Body of pancreas (tissue), 4 donors: ENCODE measurements around the gene PRMT3. TPM values are rescaled to one million over a fixed set of nuclear protein-coding genes. Genes with fewer than 3 reads are reported as not detected.
"Not testable (repeated sequence)": the region's sequence is repeated elsewhere in the genome, so short reads cannot be mapped to it uniquely, and the experiment has no call there.

Experiments
- ATAC-seq: fragments of 150-250 bp; one replicate; pipeline ENCODE4 v1.9.1; 2016
- DNase-seq, 4 donors: peaks; one replicate each; pipeline ENCODE4 v3.0.0-alpha.2; 2019
- H3K27ac ChIP-seq, 4 donors: fragments of 200-600 bp; sonication (generic); 1 replicate in 3 of 4; 2 replicates in 1 of 4; pipeline versions ENCODE4 v1.5.1 to v1.6.1; 2016 to 2019; ENCODE audit warnings: mild to moderate bottlenecking in 1 of 4, mixed read lengths in 1 of 4, moderate library complexity in 1 of 4
- H3K27me3 ChIP-seq, 2 donors: fragments of 200-600 bp; sonication (generic); one replicate each; pipeline ENCODE4 v1.6.0; 2016; ENCODE audit warnings: mild to moderate bottlenecking in 1 of 2
- H3K36me3 ChIP-seq, 2 donors: fragments of 200-600 bp; sonication (generic); replicated peaks in 1 of 2; 2 replicates each; pipeline ENCODE4 v1.5.1; 2016; ENCODE audit warnings: low read depth in 2 of 2; ENCODE audit not compliant: insufficient read depth in 1 of 2
- H3K4me1 ChIP-seq: fragments of 200-600 bp; sonication (generic); one replicate; pipeline ENCODE4 v1.6.0; 2016
- H3K4me3 ChIP-seq, 2 donors: fragments of 200-600 bp; sonication (generic); 1 replicate in 1 of 2; 2 replicates in 1 of 2; pipeline ENCODE4 v1.5.1; 2016 to 2019
- H3K9me3 ChIP-seq, 3 donors: fragments of 200-600 bp; sonication (generic); 1 replicate in 2 of 3; 2 replicates in 1 of 3; pipeline ENCODE4 v1.5.1; 2016
- CTCF ChIP-seq, 7 experiments: fragments of 450-650 bp in 4 of 7; fragments of 200-600 bp in 3 of 7; sonication (generic) in 3 of 7; IDR thresholded peaks; one replicate each; pipeline ENCODE4 v1.5.1; 2016 to 2019; ENCODE audit warnings: antibody characterized with exemption in 7 of 7
- POLR2A ChIP-seq, 3 donors: fragments of 450-650 bp; IDR thresholded peaks; one replicate each; pipeline ENCODE4 v1.6.1; 2016; ENCODE audit warnings: antibody characterized with exemption in 3 of 3, mild to moderate bottlenecking in 2 of 3
- WGBS, 2 donors: methylation state at CpG; one replicate each; pipeline ENCODE4 v1.1.5; 2017; 5-methylcytosine and 5-hydroxymethylcytosine counted together
- intact Hi-C: fragments of 100-400 bp; cut with DNase I; formaldehyde crosslinking; loops from one replicate; pipeline ENCODE4 v1.15.1; 2023
- total RNA-seq, 2 donors: library from RNA; depleted of rRNA; stranded (reverse); fragments of >200 nt; gene quantifications; one replicate each; pipeline ENCODE4 v1.1.0, GENCODE V29; 2016

PRMT3 gene
- total RNA-seq, 2 donors from 2014 or later, result 15.6 to 20.4 TPM

DNA sequence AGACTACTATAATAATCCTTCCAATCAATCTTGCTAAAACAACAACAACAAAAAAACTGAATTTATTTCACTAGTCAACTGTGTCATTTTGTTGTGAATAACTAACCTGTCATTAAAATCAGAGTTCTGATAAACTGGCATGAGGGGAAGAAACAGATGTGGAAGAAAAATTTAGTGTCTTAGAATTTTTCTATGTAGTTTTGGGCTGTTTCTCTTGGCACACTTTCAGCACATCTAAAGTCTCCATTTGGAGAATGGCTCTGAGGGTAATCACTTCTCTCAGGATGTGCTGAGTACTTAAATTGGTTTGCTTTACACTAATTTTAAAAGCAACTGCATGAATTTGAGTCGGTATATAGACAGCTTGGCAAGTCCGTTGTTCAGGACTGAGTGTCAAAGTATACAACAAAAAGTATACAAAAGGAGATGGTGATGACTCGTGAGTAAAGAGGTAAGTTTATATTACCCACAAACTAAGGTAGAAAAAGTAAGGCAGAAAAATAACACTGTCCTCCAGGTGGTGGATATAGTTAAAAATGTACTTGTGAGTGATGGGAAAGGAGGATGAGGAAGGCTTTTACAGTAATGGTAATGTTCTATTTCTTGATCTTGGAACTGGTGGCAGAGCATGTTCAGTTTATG lies 13.8 kb upstream of the PRMT3 start:
- H3K4me1 ChIP-seq, result no peaks in the 10 kb centered on the region
- no peak for ATAC-seq
- no peaks in the 10 kb centered on the region for H3K27me3 ChIP-seq
- intact Hi-C loops, result no loop called here
- H3K27ac ChIP-seq, result no peak overlapping the region
- H3K36me3 ChIP-seq, result peaks cover 0 to 3% of the 10 kb centered on the region in 2 donors
- no peak overlapping the region for H3K4me3 ChIP-seq
- WGBS, 2 donors, result 79 to 84% methylated on average over 3 of the region's 3 CpGs
- no peak for TF ChIP-seq POLR2A (IDR thresholded peaks at IDR 0.05)
- no peak for TF ChIP-seq CTCF (IDR thresholded peaks at IDR 0.05)
- no peaks in the 10 kb centered on the region for H3K9me3 ChIP-seq
- no peak for DNase-seq

DNA sequence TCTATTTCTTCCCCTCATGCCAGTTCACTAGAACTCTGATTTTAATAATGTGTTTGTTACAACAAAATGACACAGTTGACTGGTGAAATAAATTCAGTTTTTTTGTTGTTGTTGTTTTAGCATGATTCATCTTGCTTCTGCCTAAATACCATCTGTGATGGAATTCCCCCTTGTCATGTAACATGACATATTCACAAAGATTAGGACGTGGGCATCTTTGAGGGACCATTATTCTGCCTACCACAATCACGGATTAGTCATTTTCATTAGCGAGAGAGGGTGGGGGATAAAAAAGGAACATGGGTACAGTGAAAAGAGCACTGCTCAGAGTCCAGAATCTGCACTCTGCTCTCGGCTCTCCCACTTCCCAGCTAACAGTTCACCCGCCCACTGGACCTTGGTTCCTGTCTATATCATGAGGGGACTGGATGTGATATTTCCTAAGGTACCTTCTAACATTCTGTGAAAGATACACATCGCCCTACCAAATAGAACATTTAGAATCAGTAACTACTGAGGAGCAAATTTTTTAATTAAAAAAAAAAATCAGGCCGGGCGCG lies 12.7 kb upstream of the PRMT3 start:
- no peak overlapping the region for H3K27ac ChIP-seq
- DNase-seq (no peak), ATAC-seq (no peak)
- H3K4me3 ChIP-seq, result no peak overlapping the region
- no peaks in the 10 kb centered on the region for H3K9me3 ChIP-seq
- no peaks in the 10 kb centered on the region for H3K27me3 ChIP-seq
- WGBS, 2 donors, result 90 to 93% methylated on average over 9 of the region's 9 CpGs
- no peaks in the 10 kb centered on the region for H3K4me1 ChIP-seq
- peaks cover 0 to 3% of the 10 kb centered on the region in 2 donors for H3K36me3 ChIP-seq
- TF ChIP-seq POLR2A (IDR thresholded peaks at IDR 0.05) (no peak), CTCF (IDR thresholded peaks at IDR 0.05) (no peak)
- intact Hi-C loops, result no loop called here

GRCh38 chr11:20376162-20376730 lies 11.3 kb upstream of the PRMT3 start:
- ATAC-seq, result no peak
- TF ChIP-seq POLR2A (IDR thresholded peaks at IDR 0.05), result no peak
- intact Hi-C loops, result no loop called here
- H3K4me1 ChIP-seq, result no peaks in the 10 kb centered on the region
- WGBS, 2 donors, result 94% methylated on average over 3 of the region's 3 CpGs
- no peak overlapping the region for H3K4me3 ChIP-seq
- H3K27ac ChIP-seq, result no peak overlapping the region
- H3K27me3 ChIP-seq, result no peaks in the 10 kb centered on the region
- no peak for DNase-seq
- H3K36me3 ChIP-seq, result peaks cover 0 to 2% of the 10 kb centered on the region in 2 donors
- H3K9me3 ChIP-seq, result no peaks in the 10 kb centered on the region

DNA sequence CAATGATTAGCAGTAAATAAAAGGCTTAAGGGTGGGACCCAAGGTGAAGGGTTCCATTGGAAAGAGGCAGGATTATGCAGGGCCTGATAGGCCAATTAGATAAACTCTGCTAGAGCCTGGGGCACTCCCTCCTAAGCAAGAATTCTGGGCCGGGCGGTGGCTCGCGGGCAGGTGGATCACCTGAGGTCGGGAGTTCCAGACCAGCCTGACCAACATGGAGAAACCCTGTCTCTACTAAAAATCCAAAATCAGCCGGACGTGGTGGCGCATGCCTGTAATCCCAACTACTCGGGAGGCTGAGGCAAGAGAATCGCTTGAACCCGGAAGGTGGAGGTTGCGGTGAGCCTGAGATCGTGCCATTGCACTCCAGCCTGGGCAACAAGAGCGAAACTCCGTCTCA lies 1.5 kb upstream of the PRMT3 start:
- DNase-seq, ATAC-seq, intact Hi-C loops, H3K4me3 ChIP-seq, H3K9me3 ChIP-seq, H3K36me3 ChIP-seq, H3K27ac ChIP-seq, H3K27me3 ChIP-seq: not testable (repeated sequence)
- 74 to 81% methylated on average over 15 of the region's 15 CpGs for WGBS, 2 donors
- H3K4me1 ChIP-seq, result peaks cover 19% of the 10 kb centered on the region

- TF ChIP-seq POLR2A (IDR thresholded peaks at IDR 0.05) (no peak), CTCF (IDR thresholded peaks at IDR 0.05) (no peak)
- no peak for DNase-seq
- 5 to 6% methylated on average over 18 to 25 of the region's 25 CpGs for WGBS, 2 donors
- peak overlapping the region; percentile 29 to 77 for H3K4me3 ChIP-seq
- H3K4me1 ChIP-seq, result peaks cover 19% of the 10 kb centered on the region
- intact Hi-C loops, result no loop called here
- no peaks in the 10 kb centered on the region for H3K27me3 ChIP-seq
- peak overlapping the region; percentile 42 to 93 (median 82) for H3K27ac ChIP-seq
- no peaks in the 10 kb centered on the region for H3K9me3 ChIP-seq
- no peak for ATAC-seq
- H3K36me3 ChIP-seq, result no peaks in the 10 kb centered on the region
Measured at GRCh38 chr11:20388096-20389055, 860 bp downstream of the PRMT3 start.
